GM19455 (cell line): ENCODE measurements around the gene GBA2.

Experiments used
- ATAC-seq: cut with Tn5 transposase; IDR thresholded peaks from one replicate; pipeline ENCODE4 v1.9.1; 2021; ENCODE audit not compliant: unreplicated experiment

GBA2 gene

GRCh38 chr9:35718721-35719511 is 30.1 kb downstream of the GBA2 start:
- no peak for ATAC-seq

GRCh38 chr9:35717132-35717870 is 31.7 kb downstream of the GBA2 start:
- no peak for ATAC-seq

GRCh38 chr9:35716230-35716629 is 32.8 kb downstream of the GBA2 start:
- no peak for ATAC-seq

- ATAC-seq = no peak
Measured at GRCh38 chr9:35714579-35715252, 34.3 kb downstream of the GBA2 start.

GRCh38 chr9:35714123-35714522 is 34.9 kb downstream of the GBA2 start:
- ATAC-seq = no peak

GRCh38 chr9:35713578-35713977 is 35.5 kb downstream of the GBA2 start:
- no peak for ATAC-seq

GRCh38 chr9:35712762-35713400 is 36.1 kb downstream of the GBA2 start:
- ATAC-seq = no peak

GRCh38 chr9:35711501-35712428 is 37.3 kb downstream of the GBA2 start:
- no peak for ATAC-seq

- no peak for ATAC-seq
Measured at GRCh38 chr9:35710818-35711500, 38.1 kb downstream of the GBA2 start.

- no peak for ATAC-seq
Measured at GRCh38 chr9:35708146-35708545, 40.9 kb downstream of the GBA2 start.

- ATAC-seq = no peak
Measured at GRCh38 chr9:35706951-35707350, 42.1 kb downstream of the GBA2 start.

GRCh38 chr9:35705836-35706430 is 43.1 kb downstream of the GBA2 start:
- ATAC-seq = no peak

- no peak for ATAC-seq
Measured at GRCh38 chr9:35705372-35705771, 43.7 kb downstream of the GBA2 start.

GRCh38 chr9:35703906-35704672 is 44.9 kb downstream of the GBA2 start:
- ATAC-seq = no peak

GRCh38 chr9:35702696-35703095 is 46.3 kb downstream of the GBA2 start:
- ATAC-seq = no peak

- ATAC-seq = no peak
Measured at GRCh38 chr9:35700942-35701341, 48.1 kb downstream of the GBA2 start.

GRCh38 chr9:35700031-35700430 is 49.0 kb downstream of the GBA2 start:
- no peak for ATAC-seq

- ATAC-seq = no peak
Measured at GRCh38 chr9:35698231-35698630, 50.8 kb downstream of the GBA2 start.

GRCh38 chr9:35697486-35697885 is 51.5 kb downstream of the GBA2 start:
- ATAC-seq = no peak
